KOPT-K1 (cell line): ENCODE measurements around the gene OOSP3.
"Not testable (repeated sequence)": the region's sequence is repeated elsewhere in the genome, so short reads cannot be mapped to it uniquely, and the experiment has no call there.

ENCODE experiments used
- H3K27ac ChIP-seq: fragments of 200-600 bp; sonication (generic); 2 replicates; pipeline ENCODE4 v1.5.1; 2016; ENCODE audit warnings: antibody characterized with exemption, mild to moderate bottlenecking, low read depth, low read length; ENCODE audit not compliant: poor library complexity, severe bottlenecking
- H3K36me3 ChIP-seq: fragments of 200-600 bp; sonication (generic); 2 replicates; pipeline ENCODE4 v1.5.1; 2017; ENCODE audit warnings: antibody characterized with exemption, mild to moderate bottlenecking, low read length, moderate library complexity; ENCODE audit not compliant: insufficient read depth
- H3K9me3 ChIP-seq: fragments of 200-600 bp; sonication (generic); 2 replicates; pipeline ENCODE4 v1.5.1; 2017; ENCODE audit warnings: antibody characterized with exemption, low read length, mild to moderate bottlenecking; ENCODE audit not compliant: insufficient read depth, poor library complexity, severe bottlenecking

OOSP3 gene

GRCh38 chr11:59862252-59862651, 16.3 kb upstream of the OOSP3 start:
- Histone ChIP-seq H3K36me3 (no peaks in the 10 kb centered on the region), H3K9me3 (no peaks in the 10 kb centered on the region), H3K27ac (no peak overlapping the region)

DNA sequence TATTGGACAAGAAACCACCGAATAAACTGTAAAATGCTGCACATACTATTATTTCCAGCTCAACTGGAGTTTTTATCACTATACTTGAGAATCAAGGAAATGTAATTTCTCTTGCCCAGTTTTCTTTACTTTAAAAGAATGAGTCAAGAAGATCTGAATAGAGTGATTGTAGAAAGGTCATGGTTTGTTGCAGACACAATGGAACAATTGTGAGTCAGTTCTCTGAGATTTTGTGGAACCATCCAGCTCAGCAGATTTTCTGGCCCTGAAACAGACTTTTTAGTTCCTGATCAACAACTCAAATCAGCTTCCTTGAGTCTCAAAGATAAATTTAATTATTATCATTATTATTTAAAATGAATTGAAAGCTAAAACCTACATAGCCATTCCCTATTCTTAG, 13.6 kb upstream of the OOSP3 start:
- H3K27ac ChIP-seq = no peak overlapping the region
- H3K9me3 ChIP-seq = no peaks in the 10 kb centered on the region
- H3K36me3 ChIP-seq = no peaks in the 10 kb centered on the region

DNA sequence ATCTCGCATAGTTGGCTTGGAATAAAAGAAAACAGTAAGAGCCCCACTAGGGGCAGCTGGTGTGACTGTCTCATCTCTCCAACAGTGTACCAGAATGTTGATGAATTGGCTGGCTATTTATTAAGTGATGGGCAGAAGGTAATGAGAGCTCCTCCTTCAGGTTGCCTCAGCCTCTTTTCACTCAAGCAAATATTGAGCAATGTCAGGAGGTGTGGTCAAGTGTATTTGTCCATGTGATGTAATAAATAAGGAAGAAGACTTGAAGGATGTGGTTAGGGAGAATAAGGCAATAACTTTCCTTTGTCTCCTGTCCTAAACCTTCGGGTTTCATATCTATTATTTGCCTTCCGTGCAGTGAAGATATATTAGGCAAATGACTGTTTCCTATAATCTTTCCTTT, 12.2 kb upstream of the OOSP3 start, which contains the start of gene TCN1:
TCN1 (minus strand) TSS at position 91 of the 400 bp plus-strand sequence; CDS start at position 74, 17 bp downstream.
- no peaks in the 10 kb centered on the region for H3K9me3 ChIP-seq
- H3K27ac ChIP-seq = no peak within 1 kb of the TSS
- no peaks in the 10 kb centered on the region for H3K36me3 ChIP-seq

DNA sequence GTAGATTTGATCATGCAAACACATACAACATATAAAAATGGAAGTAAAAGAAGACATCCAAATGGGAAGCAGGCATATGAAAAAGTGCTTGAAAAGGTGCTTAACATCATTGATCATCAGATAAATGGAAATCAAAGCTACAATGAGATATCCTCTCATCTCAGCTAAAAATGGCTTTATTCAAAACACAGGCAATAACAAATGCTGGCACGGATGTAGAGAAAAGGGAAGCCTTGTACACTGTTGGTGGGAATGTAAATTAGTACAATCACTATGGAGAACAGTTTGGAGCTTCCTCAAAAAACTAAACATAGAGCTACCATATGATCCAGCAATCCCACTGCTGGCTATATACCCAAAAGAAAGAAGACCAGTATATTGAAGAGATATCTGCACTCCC, 11.7 kb upstream of the OOSP3 start:
- Histone ChIP-seq H3K27ac (no peak overlapping the region), H3K9me3 (no peaks in the 10 kb centered on the region), H3K36me3 (no peaks in the 10 kb centered on the region)

DNA sequence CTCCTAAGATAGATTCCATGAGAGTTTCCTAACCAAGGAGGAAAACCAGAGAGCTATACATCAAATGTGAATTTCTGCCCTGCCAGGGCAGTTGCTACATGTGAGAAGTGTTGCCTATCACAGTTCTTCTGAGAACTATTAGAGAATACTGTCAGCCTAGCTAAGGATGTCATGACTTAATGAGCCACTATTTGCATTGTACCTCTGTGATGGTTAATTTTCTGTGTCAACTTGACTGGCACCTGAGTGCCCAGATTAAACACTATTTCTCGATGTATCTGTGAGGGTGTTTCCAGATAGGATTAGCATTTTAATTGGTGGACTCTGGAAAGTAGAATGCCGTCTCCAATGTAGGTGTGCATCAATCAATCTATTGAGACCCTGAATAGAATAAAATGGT, 10.6 kb upstream of the OOSP3 start:
- no peaks in the 10 kb centered on the region for H3K36me3 ChIP-seq
- no peaks in the 10 kb centered on the region for H3K9me3 ChIP-seq
- H3K27ac ChIP-seq = no peak overlapping the region

DNA sequence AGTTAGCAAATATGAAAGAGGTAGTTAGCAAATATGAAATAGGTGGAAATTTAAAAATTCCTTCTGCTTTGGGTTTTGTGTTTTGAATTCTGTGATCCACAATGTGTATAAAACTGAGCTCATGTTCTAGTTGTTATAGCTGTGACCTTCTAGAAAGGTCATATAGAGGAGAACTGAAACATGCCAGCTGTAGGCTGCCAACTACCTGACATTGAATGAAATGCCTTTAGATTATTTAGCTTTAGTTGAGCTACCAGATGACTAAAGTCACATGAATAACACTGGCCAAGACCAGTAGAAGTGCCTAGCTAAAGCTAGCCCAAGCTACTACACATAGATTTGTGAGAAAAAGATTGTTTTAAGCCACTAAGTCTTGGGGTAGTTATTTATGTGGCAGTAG, 6.5 kb upstream of the OOSP3 start:
- no peaks in the 10 kb centered on the region for H3K36me3 ChIP-seq
- H3K27ac ChIP-seq = no peak overlapping the region
- no peaks in the 10 kb centered on the region for H3K9me3 ChIP-seq

GRCh38 chr11:59875856-59876519, 2.6 kb upstream of the OOSP3 start:
- H3K36me3 ChIP-seq = no peaks in the 10 kb centered on the region
- no peaks in the 10 kb centered on the region for H3K9me3 ChIP-seq
- no peak overlapping the region for H3K27ac ChIP-seq

GRCh38 chr11:59877325-59877724, 1.3 kb upstream of the OOSP3 start:
- H3K27ac ChIP-seq = no peak overlapping the region
- H3K36me3 ChIP-seq = no peaks in the 10 kb centered on the region
- no peaks in the 10 kb centered on the region for H3K9me3 ChIP-seq

DNA sequence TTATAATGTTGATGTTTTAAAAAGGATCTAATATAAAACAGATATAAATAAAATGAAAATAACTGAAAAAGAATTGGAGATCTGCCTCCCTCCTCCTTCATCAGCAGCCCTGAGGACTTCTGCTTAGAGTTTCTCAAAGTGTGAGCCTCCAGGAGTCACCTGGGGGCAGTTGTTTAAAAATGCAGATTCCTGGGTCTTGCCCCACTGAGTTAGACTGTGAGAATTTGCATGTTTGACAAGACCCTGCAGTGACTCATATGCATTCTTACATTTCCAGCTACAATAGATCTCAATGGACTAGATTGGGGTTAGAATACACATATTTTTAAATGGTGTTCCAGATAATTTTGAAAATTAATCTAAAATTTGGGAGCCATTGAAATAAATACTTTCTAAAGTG, 798 bp upstream of the OOSP3 start:
- Histone ChIP-seq H3K36me3 (no peaks in the 10 kb centered on the region), H3K27ac (no peak overlapping the region), H3K9me3 (no peaks in the 10 kb centered on the region)

DNA sequence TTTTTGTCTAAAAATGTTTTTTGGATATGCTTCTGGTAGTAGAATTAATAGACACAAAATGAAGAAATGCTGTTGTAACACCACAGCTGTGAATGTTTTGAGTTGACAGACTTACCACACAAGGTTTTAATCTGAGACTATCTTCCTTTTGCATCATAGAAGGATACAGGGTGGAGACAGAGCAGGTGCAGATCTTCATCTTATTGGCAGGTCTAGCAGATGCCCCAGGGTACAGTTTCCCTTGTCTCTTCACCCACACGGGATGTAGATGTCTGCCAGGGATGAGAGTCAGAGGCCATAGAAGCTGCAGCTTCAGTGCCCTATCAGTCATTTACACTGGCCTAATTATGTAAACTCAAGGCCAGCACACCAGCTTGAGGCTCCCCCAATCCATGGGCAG, 985 bp downstream of the OOSP3 start:
- Histone ChIP-seq H3K9me3 (no peaks in the 10 kb centered on the region), H3K36me3 (no peaks in the 10 kb centered on the region), H3K27ac (no peak overlapping the region)

GRCh38 chr11:59883597-59883996, 5.0 kb downstream of the OOSP3 start:
- no peaks in the 10 kb centered on the region for H3K36me3 ChIP-seq
- peaks cover under 1% of the 10 kb centered on the region for H3K9me3 ChIP-seq
- H3K27ac ChIP-seq = no peak overlapping the region

- H3K9me3 ChIP-seq, H3K27ac ChIP-seq: not testable (repeated sequence)
These were observed 8.6 kb downstream of the OOSP3 start for GRCh38 chr11:59887156-59887555.

GRCh38 chr11:59891781-59892181, 13.2 kb downstream of the OOSP3 start:
- no peak overlapping the region for H3K27ac ChIP-seq
- peaks cover 6% of the 10 kb centered on the region for H3K9me3 ChIP-seq
- no peaks in the 10 kb centered on the region for H3K36me3 ChIP-seq

More at GRCh38 chr11:59887156-59887555, 8.6 kb downstream of the OOSP3 start:
- not testable (repeated sequence) for H3K36me3 ChIP-seq

DNA sequence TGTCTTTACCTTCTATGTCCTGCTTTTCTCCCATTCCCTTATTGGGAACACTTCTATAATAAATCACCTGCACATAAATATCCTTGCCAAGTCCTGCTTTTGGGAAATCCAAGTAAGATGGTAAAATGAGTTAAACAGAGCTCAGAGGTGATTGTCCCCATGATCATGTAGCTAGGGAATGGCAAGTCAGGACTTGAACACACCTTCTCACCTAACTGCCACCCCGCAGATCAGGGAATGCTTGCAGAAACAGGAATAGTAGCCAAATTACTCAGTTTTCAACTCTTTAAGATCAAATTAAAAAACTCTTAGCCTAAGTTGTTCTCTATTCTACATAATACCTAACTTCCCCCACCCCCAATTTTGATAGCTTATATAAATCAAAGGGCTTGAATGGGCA, 16.0 kb downstream of the OOSP3 start:
- Histone ChIP-seq H3K27ac (no peak overlapping the region), H3K9me3 (no peaks in the 10 kb centered on the region), H3K36me3 (no peaks in the 10 kb centered on the region)

GRCh38 chr11:59898046-59898445, 19.5 kb downstream of the OOSP3 start:
- no peaks in the 10 kb centered on the region for H3K9me3 ChIP-seq
- H3K36me3 ChIP-seq = no peaks in the 10 kb centered on the region
- H3K27ac ChIP-seq = no peak overlapping the region

- Histone ChIP-seq H3K36me3 (no peaks in the 10 kb centered on the region), H3K27ac (no peak overlapping the region), H3K9me3 (no peaks in the 10 kb centered on the region)
These were observed 20.1 kb downstream of the OOSP3 start for GRCh38 chr11:59898650-59899049.
